ENCODE measurements around the gene KISS1R. TPM values are rescaled to one million over a fixed set of nuclear protein-coding genes. Genes with fewer than 3 reads are reported as not detected.

The KISS1R gene
- total and polyA plus RNA-seq, 8 donors, result 0.11 to 0.23 (median 0.15) TPM; not detected in 5

DNA sequence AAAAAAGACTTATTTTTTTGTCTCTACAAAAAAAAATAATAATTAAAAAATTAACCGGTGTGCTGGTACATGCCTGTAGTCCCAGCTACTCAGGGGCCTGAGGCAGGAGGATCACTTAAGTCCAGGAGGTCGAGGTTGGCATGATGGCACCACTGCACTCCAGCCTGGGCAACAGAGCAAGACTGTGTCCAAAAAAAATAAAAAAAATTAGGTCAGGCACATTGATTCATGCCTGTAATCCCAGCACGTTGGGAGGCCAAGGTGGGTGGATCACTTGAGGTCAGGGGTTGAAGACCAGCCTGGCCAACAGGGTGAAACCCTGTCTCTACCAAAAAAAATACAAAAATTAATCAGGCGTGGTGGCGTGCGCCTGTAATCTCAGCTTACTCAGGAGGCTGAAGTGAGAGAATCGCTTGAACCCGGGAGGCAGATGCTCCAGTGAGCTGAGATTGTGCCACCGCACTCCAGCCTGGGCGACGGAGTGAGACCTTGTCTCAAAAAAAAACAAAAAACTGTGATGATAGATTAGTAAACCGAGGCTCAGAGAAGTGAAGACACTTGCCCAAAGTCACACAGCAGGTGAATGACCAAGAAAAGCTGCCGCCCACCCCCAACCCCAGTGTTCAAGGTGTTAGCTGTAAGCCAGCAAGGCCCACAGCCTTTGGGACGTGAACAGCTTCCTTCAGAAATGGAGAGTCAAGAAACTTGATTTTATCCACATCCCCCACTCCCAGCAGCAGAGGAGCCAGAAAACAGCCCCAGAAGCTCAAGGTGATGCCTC lies 14.5 kb upstream of the KISS1R start:
- DNase-seq, result no peak
- TF ChIP-seq, protein P1, sequence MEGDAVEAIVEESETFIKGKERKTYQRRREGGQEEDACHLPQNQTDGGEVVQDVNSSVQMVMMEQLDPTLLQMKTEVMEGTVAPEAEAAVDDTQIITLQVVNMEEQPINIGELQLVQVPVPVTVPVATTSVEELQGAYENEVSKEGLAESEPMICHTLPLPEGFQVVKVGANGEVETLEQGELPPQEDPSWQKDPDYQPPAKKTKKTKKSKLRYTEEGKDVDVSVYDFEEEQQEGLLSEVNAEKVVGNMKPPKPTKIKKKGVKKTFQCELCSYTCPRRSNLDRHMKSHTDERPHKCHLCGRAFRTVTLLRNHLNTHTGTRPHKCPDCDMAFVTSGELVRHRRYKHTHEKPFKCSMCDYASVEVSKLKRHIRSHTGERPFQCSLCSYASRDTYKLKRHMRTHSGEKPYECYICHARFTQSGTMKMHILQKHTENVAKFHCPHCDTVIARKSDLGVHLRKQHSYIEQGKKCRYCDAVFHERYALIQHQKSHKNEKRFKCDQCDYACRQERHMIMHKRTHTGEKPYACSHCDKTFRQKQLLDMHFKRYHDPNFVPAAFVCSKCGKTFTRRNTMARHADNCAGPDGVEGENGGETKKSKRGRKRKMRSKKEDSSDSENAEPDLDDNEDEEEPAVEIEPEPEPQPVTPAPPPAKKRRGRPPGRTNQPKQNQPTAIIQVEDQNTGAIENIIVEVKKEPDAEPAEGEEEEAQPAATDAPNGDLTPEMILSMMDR (IDR thresholded peaks at IDR 0.05), result no peak
- peaks cover 0 to 53% of the 10 kb centered on the region in 2 donors for H3K36me3 ChIP-seq
- H3K27me3 ChIP-seq, result no peaks in the 10 kb centered on the region
- no peak overlapping the region for H3K4me3 ChIP-seq
- peaks cover 0 to 19% of the 10 kb centered on the region in 2 donors for H3K4me1 ChIP-seq
- no peak for ATAC-seq
- no peak overlapping the region for H3K27ac ChIP-seq
- H3K9me3 ChIP-seq, result no peaks in the 10 kb centered on the region
- intact Hi-C loops (cut with DNase I), result no loop called here

- Histone ChIP-seq H3K4me3 (no peak overlapping the region), H3K36me3 (peaks cover 0 to 47% of the 10 kb centered on the region in 2 donors), H3K27ac (no peak overlapping the region), H3K27me3 (no peaks in the 10 kb centered on the region), H3K9me3 (no peaks in the 10 kb centered on the region), H3K4me1 (peaks cover 0 to 26% of the 10 kb centered on the region in 2 donors)
- intact Hi-C loops (cut with DNase I), result no loop called here
- DNase-seq, result no peak
- TF ChIP-seq, protein P1 (IDR thresholded peaks at IDR 0.05), result no peak
- ATAC-seq, result no peak
These were observed 13.8 kb upstream of the KISS1R start for GRCh38 chr19:903266-903797.

DNA sequence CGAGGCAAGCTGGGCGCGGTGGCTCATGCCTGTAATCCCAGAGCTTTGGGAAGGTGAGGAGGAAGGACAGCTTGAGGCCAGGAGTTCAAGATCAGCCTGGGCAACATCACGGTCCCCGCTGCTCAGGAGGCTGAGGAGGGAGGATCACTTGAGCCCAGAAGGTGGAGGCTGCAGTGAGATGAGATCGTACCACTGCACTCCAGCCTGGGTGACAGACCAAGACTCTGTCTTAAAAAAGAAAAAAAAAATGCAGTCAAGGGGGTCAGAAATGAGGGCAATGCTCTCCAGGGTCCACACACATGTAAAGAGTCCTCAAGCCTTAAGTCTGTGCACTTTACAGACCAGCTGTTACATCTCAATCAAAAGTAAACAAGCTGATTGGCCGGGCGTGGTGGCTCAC lies 12.6 kb upstream of the KISS1R start:
- TF ChIP-seq, protein P1 (IDR thresholded peaks at IDR 0.05), result no peak
- H3K36me3 ChIP-seq, result peaks cover 0 to 35% of the 10 kb centered on the region in 2 donors
- no peaks in the 10 kb centered on the region for H3K27me3 ChIP-seq
- ATAC-seq (no peak), DNase-seq (no peak)
- H3K4me3 ChIP-seq, result no peak overlapping the region
- no peaks in the 10 kb centered on the region for H3K9me3 ChIP-seq
- intact Hi-C loops (cut with DNase I), result no loop called here
- H3K27ac ChIP-seq, result no peak overlapping the region
- H3K4me1 ChIP-seq, result peaks cover 0 to 38% of the 10 kb centered on the region in 2 donors

DNA sequence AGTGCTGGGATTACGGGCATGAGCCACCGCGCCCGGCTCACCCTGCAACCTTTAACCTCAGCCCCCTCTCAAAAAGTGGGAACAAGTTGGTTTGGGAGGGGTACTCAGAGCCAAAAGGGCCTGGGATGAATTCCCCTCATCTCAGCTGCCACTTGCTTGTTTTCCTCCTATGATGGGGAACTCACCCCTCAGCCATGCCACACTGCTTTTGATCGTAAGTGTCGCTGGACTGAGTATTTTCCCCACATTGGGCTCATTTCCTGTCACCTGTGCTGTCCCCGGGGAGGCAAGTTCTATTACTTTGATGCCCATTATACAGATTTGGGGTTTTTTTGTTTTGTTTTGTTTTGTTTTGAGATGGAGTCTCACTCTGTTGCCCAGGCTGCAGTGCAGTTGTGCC lies 10.7 kb upstream of the KISS1R start:
- intact Hi-C loops (cut with DNase I), result no loop called here
- no peak overlapping the region for H3K4me3 ChIP-seq
- ATAC-seq, result no peak
- H3K27ac ChIP-seq, result no peak overlapping the region
- H3K36me3 ChIP-seq, result peaks cover 0 to 22% of the 10 kb centered on the region in 2 donors
- peaks cover 0 to 51% of the 10 kb centered on the region in 2 donors for H3K4me1 ChIP-seq
- no peaks in the 10 kb centered on the region for H3K27me3 ChIP-seq
- DNase-seq, result no peak
- no peaks in the 10 kb centered on the region for H3K9me3 ChIP-seq
- TF ChIP-seq, protein P1 (IDR thresholded peaks at IDR 0.05), result no peak

GRCh38 chr19:907183-907853 lies 9.8 kb upstream of the KISS1R start:
- peak overlapping the region in 1 of 2 donors; percentile 96 for H3K27ac ChIP-seq
- H3K4me3 ChIP-seq, result peak overlapping the region in 1 of 2 donors; percentile 4
- DNase-seq (no peak), ATAC-seq (no peak)
- H3K4me1 ChIP-seq, result peaks cover 0 to 54% of the 10 kb centered on the region in 2 donors
- H3K36me3 ChIP-seq, result peaks cover 0 to 14% of the 10 kb centered on the region in 2 donors
- TF ChIP-seq, protein P1 (IDR thresholded peaks at IDR 0.05), result no peak
- H3K9me3 ChIP-seq, result no peaks in the 10 kb centered on the region
- intact Hi-C loops (cut with DNase I), result no loop called here
- no peaks in the 10 kb centered on the region for H3K27me3 ChIP-seq

All from left lung (tissue), 10 donors.